ENCODE measurements around the gene TCF25.
"Not testable (repeated sequence)": the region's sequence is repeated elsewhere in the genome, so short reads cannot be mapped to it uniquely, and the experiment has no call there.

Gene TCF25, protein sequence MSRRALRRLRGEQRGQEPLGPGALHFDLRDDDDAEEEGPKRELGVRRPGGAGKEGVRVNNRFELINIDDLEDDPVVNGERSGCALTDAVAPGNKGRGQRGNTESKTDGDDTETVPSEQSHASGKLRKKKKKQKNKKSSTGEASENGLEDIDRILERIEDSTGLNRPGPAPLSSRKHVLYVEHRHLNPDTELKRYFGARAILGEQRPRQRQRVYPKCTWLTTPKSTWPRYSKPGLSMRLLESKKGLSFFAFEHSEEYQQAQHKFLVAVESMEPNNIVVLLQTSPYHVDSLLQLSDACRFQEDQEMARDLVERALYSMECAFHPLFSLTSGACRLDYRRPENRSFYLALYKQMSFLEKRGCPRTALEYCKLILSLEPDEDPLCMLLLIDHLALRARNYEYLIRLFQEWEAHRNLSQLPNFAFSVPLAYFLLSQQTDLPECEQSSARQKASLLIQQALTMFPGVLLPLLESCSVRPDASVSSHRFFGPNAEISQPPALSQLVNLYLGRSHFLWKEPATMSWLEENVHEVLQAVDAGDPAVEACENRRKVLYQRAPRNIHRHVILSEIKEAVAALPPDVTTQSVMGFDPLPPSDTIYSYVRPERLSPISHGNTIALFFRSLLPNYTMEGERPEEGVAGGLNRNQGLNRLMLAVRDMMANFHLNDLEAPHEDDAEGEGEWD

DNA sequence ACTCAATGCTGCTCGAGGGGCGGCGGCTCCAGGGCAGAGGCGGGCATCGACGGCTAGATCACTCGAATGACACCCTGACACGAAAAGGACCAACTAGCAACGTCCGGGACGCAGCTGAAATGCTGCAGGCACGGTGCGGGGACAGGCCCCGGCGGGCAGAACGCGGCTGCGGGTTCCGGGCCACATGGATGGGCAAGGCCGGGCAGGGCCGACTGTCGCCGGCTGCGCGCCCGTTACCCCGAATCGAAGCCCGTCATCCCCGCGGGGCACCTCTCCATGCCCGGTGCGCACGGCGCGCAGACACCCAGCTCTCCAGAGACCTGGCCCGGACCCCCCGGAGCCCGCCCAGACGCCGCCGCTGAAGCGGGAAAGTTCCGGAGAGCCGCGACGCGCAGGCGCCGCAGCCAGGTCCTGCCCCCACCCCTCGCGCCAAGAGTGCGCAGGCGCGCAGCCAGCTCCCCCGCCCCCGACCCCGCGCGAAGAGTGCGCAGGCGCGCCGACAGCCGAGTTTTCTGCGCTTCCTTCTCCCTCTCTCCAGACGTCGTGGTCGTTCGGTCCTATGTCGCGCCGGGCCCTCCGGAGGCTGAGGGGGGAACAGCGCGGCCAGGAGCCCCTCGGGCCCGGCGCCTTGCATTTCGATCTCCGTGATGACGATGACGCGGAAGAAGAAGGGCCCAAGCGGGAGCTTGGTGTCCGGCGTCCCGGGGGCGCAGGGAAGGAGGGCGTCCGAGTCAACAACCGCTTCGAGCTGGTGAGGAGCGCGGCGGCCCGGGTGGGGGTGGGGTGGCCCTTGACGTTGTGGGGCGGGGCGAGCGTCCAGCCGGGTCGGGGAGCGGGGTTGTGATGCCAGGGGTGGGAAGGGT, at the start of gene TCF25:
TCF25 (plus strand) TSS at position 484 of the 863 bp plus-strand sequence; CDS start at position 560, 76 bp downstream.
- DNase-seq (ENCODE audit: low read depth): peak; percentile 69

DNA sequence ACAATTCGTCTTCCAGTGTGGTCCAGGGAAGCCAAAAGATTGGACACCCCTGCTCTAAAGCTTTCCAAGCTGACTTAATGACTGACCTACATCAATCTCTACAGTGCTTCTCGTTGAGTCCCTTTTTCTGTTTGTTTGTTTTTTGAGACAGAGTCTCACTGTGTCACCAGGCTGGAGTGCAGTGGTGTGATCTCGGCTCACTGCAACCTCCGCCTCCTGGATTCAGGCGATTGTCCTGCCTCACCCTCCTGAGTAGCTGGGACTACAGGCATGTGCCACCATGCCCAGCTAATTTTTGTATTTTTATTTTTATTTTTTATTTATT, 49.6 kb upstream of the TCF25 start:
- not testable (repeated sequence) for DNase-seq (ENCODE audit: low read depth)

DNA sequence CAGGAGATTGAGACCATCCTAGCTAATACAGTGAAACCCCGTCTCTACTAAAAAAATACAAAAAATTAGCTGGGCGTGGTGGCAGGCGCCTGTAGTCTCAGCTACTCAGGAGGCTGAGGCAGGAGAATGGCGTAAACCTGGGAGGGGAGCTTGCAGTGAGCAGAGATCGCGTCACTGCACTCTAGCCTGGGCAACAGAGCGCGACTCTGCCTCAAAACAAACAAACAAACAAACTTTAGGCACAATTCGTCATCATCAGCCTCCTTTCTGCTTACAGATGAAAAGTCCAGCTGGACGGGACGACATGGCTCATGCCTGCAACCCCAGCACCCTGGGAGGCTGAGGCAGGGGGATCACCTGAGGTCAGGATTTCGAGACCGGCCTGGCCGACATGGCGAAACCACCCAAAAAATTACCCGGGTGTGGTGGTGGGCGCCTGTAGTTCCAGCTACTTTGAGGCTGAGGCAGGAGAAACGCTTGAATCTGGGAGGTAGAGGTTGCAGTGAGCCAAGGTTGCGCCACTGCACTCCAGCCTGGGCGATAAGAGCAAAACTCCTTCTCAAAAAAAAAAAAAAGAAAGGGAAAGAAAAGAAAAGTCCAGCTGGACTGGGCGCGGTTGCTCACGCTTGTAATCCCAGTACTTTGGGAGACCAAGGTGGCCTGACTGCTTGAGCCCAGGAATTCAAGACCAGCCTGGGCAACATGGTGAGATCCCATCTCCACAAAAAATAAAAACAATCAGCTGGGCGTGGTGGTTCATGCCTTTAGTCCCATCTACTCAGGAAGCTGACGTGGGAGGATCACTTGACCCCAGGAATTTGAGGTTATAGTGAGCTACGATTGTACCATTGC, 46.6 kb upstream of the TCF25 start:
- DNase-seq (ENCODE audit: low read depth): no peak

DNA sequence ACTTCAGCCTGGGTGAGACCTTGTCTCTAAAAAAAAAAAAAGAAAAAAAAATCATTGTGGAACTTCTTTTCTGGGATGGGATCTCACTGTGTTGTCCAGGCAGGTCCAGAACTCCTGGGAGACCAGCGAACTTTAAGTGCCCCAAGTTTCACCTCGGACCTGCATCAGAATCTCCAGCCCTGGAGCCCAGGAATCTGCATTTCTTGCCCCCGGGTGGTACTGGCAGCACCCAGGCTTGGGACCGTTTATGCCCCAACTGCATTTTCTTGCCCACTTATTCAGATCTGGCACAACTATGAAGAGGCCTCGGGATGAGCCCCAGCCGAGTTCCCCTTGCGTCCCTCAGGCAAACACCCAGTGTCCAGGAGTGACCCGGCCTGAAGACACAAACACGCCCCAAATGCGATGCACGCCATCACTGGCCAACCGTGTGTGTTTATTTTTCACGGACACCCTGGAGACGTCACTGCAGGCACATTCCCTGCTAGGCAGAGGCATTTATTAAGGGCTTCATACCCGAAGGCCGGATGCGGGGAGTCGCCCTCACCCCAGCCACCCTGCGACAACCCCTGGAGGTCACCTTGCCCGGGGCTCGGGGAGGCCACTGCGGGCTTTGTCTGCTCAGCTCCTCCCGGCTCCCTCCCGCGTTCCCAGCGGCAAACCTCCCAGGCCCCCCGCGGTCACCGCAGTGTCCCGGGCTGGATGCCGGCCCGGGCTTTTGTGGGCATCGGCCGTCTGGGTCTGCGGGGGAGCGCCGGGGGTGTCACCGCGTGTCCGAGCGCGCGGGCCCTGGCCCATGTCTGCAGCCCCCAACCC, 45.8 kb upstream of the TCF25 start:
- DNase-seq (ENCODE audit: low read depth): no peak

DNA sequence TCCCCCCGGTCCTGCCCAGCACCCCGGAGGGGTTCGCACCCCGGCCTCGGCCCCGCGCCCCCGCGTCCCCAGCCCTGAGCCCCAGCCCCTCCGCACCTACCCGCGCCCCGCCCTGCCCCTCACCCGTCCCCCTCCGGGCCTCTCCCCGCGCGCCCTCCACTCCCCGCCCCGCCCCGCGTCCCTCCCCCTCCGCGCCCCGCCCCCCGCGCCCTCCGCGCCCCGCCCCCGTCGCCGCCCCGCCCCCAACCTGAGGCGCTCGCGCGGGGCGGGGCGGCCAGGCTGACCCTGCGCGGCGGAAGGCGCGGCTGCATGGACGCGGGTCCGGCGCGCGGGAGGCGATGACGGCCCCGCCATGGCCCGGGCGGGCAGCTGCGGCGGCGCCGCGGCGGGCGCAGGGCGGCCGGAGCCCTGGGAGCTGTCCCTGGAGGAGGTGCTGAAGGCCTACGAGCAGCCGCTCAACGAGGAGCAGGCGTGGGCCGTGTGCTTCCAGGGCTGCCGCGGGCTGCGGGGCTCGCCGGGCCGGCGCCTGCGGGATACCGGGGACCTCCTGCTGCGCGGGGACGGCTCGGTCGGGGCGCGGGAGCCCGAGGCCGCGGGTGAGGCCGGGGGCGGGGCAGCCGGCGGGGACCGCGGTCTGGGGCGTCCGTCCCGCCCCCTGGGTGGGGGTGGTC, 45.1 kb upstream of the TCF25 start, which contains the start of gene SPIRE2:
SPIRE2 (plus strand) TSS at position 277 of the 671 bp plus-strand sequence; CDS start at position 353, 76 bp downstream.
- DNase-seq (ENCODE audit: low read depth): no peak

DNA sequence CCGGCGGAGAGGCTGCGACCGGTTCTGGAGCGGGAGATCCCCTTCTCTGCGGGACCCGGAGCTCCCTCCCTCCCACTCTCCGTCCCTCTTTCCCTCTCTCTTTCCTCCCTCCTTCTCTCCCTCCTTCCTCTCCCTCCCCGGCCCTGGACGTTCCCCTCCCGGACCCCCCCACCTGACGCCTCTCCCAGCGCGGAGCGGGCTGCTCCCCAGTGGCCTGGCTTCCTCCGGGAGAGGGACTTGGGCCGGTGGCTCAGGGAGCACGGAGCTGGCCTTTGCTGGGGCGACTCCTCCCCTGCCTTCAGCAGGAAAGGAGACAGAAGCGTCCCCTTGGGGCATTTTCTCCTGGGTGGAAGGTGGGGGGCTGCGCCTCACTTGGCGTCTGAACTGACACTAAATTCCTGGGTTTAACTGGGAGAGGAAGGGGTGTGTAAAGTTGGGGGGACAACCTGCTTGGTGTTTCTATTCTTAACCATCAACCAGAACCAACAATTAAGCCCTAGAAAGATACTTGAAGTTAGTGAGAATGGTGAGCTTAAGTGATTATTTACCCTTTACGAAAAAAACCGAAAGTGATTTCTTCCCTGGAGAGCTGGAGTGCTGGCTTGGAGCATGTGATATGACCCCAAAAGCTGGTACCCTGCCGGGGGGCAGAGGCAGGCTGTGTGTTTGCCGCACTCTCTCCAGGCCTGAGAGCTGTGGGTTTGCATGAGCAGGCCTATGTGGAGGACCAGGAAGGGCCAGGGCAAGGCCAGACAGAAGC, 44.3 kb upstream of the TCF25 start:
- DNase-seq (ENCODE audit: low read depth): no peak

DNA sequence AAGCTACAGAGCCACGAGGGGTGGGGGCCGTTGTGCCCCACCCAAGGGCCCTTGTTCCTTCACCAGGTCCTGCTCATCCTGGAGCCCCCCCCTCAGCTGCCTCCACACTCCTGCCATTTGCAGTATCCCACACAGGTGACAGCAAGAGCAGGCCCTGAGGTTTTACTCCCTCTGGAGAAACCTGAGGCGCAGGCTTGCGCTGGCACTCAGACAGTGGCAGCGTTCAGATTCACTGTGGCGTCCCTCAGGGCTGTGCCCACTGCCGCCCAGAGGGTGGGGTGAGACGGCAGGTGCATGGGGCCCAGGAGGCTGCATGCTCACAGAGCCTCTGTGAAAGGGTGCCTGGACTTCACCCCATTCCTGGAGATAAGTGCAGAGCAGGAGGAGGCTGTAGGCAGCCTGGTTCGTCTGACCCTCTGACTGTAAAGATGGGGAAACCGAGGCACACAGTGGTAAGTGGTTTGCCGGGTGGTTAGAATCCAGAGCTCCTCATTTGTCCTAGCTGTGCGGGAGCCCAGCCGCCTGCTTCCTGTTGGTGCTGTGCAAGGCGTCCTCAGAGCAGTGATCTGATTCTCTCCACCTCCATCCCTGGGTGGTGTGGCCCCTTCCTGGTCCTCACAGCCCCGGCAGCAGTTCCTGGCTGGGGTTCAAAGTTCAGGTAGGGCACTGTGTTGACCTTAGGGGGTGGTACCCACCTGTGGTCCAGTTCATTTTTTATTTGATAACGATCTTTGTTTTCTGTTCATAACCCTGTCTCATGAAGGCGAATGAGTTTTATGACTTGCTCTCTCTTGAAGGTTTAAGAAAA, 43.6 kb upstream of the TCF25 start:
- DNase-seq (ENCODE audit: low read depth): no peak

DNA sequence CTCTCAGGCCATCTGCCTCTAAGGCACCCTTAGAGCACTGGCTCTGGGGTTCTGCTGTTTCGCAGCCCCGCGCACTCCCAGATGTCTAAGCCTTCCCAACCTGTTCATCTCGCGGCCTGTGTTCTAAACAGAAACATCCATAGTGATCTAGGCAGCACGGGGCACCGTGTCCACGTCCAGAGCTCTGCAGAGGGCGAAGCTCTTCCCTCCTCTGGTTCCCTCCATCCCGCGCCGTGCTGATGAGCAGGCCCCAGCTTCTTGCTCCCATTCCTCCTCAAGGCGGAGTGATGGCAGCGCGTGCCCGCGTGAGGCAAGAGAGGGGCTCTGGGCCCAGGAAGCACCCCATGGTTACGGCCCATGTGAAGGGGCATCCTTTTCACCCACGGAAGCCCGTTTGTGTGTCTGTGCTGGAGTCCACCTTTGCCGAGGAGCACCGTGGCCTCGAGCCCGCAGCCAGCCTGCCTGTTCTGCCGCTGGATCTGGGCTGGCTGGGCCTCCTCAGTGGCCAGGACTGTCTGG, 41.5 kb upstream of the TCF25 start:
- DNase-seq (ENCODE audit: low read depth): no peak

DNA sequence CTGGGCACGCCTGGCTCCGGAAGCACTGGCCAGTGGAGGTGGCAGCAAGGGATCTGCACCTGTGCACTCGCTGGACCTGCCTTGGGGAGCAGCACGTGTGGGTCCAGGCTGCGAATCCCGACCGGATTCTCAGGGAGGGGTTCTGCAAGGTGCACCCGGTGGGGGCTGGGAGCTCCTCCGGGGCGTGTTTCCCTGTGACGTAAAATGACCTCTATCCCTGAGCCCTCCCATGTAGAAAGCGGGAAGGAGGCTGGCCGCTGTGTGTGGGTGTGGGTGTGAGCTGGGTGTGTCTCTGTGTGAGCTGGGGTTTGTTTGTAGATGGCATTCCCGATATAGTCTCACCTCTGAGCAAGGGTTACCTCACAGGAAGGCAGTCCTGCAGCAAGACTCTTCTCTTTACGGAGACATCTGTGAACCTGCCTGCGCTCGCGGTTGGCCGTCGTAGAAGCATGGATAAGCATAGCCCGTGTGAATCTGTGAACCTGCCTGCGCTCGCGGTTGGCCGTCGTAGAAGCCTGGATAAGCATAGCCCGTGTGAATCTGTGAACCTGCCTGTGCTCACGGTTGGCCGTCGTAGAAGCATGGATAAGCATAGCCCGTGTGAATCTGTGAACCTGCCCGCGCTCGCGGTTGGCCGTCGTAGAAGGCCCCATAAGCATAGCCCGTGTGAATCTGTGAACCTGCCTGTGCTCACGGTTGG, 39.6 kb upstream of the TCF25 start:
- not testable (repeated sequence) for DNase-seq (ENCODE audit: low read depth)

DNA sequence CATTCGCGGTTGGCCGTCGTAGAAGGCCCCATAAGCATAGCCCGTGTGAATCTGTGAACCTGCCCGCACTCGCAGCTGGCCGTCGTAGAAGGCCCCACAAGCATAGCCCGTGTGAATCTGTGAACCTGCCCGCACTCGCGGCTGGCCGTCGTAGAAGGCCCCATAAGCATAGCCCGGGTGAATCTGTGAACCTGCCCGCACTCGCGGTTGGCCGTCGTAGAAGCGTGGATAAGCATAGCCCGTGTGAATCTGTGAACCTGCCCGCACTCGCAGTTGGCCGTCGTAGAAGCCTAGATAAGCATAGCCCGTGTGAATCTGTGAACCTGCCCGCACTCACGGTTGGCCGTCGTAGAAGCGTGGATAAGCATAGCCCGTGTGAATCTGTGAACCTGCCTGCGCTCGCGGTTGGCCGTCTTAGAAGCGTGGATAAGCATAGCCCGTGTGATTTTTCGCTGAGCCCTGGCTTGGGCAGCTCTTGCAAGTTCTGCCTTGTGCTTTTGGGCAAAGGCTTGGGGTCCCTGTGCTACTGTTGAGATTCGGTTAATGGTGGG, 38.5 kb upstream of the TCF25 start:
- not testable (repeated sequence) for DNase-seq (ENCODE audit: low read depth)

DNA sequence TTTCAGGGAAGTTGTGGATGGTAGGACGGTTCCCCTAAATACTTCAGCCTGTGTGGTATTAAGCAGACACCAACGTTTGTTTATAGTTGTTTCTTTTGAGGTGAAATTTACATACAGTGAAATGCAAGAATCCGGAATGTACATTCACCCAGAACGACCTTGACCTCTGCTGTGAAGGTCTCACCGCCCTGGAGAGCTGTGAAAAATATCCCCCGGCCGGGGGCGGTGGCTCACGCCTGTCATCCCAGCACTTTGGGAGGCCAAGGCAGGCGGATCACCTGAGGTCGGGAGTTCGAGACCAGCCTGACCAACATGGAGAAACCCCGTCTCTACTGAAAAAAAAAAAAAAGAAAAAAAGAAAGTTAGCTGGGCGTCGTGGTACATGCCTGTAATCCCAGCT, 36.9 kb upstream of the TCF25 start:
- DNase-seq (ENCODE audit: low read depth): not testable (repeated sequence)

DNA sequence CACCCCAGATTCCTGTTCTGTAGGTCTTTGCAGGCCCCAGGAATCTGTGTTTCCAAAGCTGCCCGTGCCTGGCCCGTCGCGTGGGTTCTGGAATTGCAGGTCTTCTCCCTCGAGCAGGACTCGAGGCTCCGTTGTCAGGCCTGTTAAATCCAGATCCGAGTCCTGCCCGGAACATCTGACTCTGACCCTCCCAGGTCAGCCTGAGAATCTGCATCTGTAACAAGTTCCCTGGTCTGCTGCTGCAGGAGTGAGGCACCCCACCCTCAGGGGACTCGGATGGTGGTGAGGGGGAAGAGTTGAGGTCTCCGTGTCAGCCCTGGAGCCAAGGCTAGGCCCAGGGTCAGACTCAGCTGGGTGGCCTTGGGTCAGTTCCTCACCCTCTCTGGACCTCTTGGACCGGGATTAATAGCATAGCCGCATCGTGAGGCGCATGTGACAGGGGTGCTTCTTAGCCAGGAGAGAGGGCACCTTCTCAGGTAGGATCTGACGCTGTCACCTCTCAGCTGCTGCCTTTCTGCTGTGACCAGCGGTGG, 36.3 kb upstream of the TCF25 start:
- no peak for DNase-seq (ENCODE audit: low read depth)

DNA sequence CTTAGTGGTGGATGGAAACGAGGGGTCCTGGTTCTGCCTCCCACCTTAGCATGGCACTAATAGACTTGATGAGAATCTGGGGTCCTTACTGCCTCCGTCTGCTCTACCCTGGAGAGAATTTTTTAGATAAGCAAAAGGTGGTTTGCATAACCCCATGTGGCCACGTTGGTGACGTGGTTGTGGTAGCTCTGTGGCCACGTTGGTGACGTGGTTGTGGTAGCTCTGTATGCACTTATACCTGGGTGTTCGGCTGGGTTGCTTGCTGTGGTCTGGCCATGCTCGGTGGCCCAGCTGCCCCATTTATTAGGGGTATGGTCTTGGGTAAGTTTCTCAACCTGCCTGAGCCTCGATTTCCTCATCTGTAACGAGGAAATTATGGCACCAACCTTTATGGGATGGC, 32.1 kb upstream of the TCF25 start:
- DNase-seq (ENCODE audit: low read depth): no peak

DNA sequence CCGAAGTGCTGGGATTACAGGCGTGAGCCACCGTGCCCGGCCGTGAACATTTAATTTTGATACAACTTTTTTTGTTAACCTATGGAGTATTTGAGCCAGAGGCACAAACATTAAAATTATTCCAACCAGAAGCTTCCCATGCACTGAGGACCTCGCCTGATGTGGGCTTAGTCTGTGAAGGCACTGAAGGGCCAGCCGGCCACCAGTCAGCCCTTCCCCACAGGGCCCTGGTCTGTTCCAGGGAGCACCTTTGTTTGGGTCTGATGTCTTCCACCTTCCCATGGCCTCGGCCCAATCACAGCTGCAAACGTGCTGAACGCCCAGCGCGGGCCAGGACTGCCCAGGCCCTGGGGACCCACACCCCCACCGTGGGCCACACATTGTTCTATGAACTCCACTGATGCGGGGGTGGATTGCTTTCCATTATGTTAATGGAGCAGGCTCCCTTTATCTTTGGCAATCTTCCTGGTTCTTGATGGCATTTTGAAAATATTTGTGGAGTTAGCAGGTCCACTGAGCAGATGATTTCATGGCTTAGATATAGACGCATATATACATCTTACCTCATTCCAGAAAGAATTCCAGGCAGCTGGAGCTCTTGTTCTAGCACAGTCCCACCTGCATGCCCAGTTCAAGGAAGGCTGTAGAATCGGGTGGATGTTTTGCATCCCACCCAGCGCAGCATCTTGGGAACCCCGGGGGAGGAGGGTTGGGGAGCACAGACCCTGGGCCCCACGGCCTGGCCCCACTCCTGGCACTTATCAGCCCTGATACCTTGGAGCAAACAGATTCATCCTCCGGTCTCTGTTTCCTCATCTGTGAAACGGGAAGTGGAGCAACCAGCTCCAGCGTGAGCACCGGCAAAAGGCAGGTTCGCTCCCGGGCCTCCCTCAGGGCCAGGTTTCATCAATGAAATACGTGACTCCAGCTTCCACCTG, 30.7 kb upstream of the TCF25 start:
- DNase-seq (ENCODE audit: low read depth): no peak

DNA sequence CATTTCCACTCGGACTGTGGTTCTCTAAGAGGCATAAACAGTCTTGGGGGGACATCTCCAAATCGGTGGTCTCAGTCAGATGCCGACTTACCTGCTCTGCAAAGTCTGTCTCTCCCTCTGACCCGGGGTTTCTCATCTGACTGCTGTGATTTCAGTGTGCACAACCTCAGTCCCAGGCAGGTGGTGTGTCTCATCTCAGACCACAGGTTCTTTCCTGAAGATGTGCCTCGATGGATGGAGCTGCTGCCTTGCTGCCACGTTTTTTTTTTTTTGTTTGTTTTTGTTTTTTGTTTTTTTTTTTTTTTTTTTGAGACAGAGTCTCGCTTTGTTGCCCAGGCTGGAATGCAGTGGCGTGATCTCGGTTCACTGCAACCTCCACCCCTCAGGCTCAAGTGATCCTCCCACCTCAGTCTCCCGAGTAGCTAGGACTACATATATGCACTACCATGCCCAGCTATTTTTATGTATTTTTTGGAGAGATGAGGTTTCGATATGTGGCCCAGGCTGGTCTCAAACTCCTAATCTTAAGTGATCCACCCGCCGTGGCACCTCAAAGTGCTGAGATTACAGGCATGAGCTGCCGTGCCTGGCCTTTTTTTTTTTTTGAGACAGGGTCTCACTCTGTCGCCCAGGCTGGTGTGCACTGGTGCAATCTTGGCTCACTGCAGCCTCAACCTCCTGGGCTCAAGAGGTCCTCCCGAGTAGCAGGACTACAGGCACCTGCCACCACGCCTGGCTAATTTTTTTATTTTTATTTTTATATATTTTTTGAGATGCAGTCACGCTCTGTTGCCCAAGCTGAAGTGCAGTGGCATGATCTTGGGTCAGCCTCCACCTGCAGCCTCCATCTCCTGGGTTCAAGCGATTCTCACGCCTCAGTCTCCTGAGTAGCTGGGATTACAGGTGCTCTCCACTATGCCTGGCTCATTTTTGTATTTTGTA, 29.7 kb upstream of the TCF25 start:
- no peak for DNase-seq (ENCODE audit: low read depth)
